ENCODE data around the gene SRR. TPM values are rescaled to one million over a fixed set of nuclear protein-coding genes. Genes with fewer than 3 reads are reported as not detected.
A peak's percentile ranks its signal among the peaks of the same experiment; 100 is the strongest.

The SRR gene
- total RNA-seq, 1 donor from 2014 or later = 14.4 TPM

- Mint-ChIP-seq H3K36me3 (no peaks in the 10 kb centered on the region), H3K4me3 (no peak overlapping the region), H3K9me3 (no peaks in the 10 kb centered on the region), H3K27me3 (no peaks in the 10 kb centered on the region), H3K27ac (no peak overlapping the region), H3K4me1 (ENCODE audit: unreplicated experiment) (no peaks in the 10 kb centered on the region)
- TF ChIP-seq CTCF (conservative IDR thresholded peaks at IDR 0.05) = no peak
- DNase-seq (ENCODE audit: extremely low spot score, unreplicated experiment) = no peak
Measured at GRCh38 chr17:2369039-2369438, 65.3 kb downstream of the SRR start.

- Mint-ChIP-seq H3K36me3 (no peaks in the 10 kb centered on the region), H3K4me3 (no peak overlapping the region), H3K4me1 (ENCODE audit: unreplicated experiment) (peaks cover 2% of the 10 kb centered on the region), H3K27me3 (no peaks in the 10 kb centered on the region), H3K27ac (no peak overlapping the region), H3K9me3 (no peaks in the 10 kb centered on the region)
- no peak for DNase-seq (ENCODE audit: extremely low spot score, unreplicated experiment)
- TF ChIP-seq CTCF (conservative IDR thresholded peaks at IDR 0.05) = peak; percentile 45
Measured at GRCh38 chr17:2369551-2370210, 65.9 kb downstream of the SRR start.

GRCh38 chr17:2370211-2370589 is 66.5 kb downstream of the SRR start:
- peaks cover 5% of the 10 kb centered on the region for H3K4me1 Mint-ChIP-seq (ENCODE audit: unreplicated experiment)
- H3K36me3 Mint-ChIP-seq = no peaks in the 10 kb centered on the region
- H3K4me3 Mint-ChIP-seq = no peak overlapping the region
- no peak for DNase-seq (ENCODE audit: extremely low spot score, unreplicated experiment)
- TF ChIP-seq CTCF (conservative IDR thresholded peaks at IDR 0.05) = no peak
- H3K27me3 Mint-ChIP-seq = no peaks in the 10 kb centered on the region
- no peaks in the 10 kb centered on the region for H3K9me3 Mint-ChIP-seq
- no peak overlapping the region for H3K27ac Mint-ChIP-seq

- H3K27me3 Mint-ChIP-seq = no peaks in the 10 kb centered on the region
- no peaks in the 10 kb centered on the region for H3K9me3 Mint-ChIP-seq
- no peak overlapping the region for H3K4me3 Mint-ChIP-seq
- DNase-seq (ENCODE audit: extremely low spot score, unreplicated experiment) = no peak
- TF ChIP-seq CTCF (conservative IDR thresholded peaks at IDR 0.05) = no peak
- H3K27ac Mint-ChIP-seq = no peak overlapping the region
- H3K36me3 Mint-ChIP-seq = no peaks in the 10 kb centered on the region
- peaks cover 5% of the 10 kb centered on the region for H3K4me1 Mint-ChIP-seq (ENCODE audit: unreplicated experiment)
Measured at GRCh38 chr17:2371183-2372130, 67.7 kb downstream of the SRR start.

- Mint-ChIP-seq H3K36me3 (no peaks in the 10 kb centered on the region), H3K9me3 (no peaks in the 10 kb centered on the region), H3K27ac (no peak overlapping the region), H3K4me1 (ENCODE audit: unreplicated experiment) (peaks cover 5% of the 10 kb centered on the region), H3K4me3 (no peak overlapping the region), H3K27me3 (no peaks in the 10 kb centered on the region)
- DNase-seq (ENCODE audit: extremely low spot score, unreplicated experiment) = no peak
- TF ChIP-seq CTCF (conservative IDR thresholded peaks at IDR 0.05) = no peak
Measured at GRCh38 chr17:2372180-2372579, 68.4 kb downstream of the SRR start.
